Measurements from ENCODE around the gene RNF125. TPM values are rescaled to one million over a fixed set of nuclear protein-coding genes. Genes with fewer than 3 reads are reported as not detected.
A peak's percentile ranks its signal among the peaks of the same experiment; 100 is the strongest.
"Not testable (repeated sequence)": the region's sequence is repeated elsewhere in the genome, so short reads cannot be mapped to it uniquely, and the experiment has no call there.

RNF125 gene
- total RNA-seq, 6 experiments from 2014 or later: 0.12 to 0.66 (median 0.22) TPM

GRCh38 chr18:31996007-31996406, 22.6 kb upstream of the RNF125 start:
- DNase-seq: no peak
- peaks cover 9% of the 10 kb centered on the region for H3K4me1 Mint-ChIP-seq (ENCODE audit: low read depth)
- no peak overlapping the region for H3K27ac Mint-ChIP-seq
- H3K27me3 Mint-ChIP-seq (ENCODE audit: insufficient read depth): peaks cover 16% of the 10 kb centered on the region
- no peak for TF ChIP-seq CTCF (IDR thresholded peaks at IDR 0.05)
- H3K9me3 Mint-ChIP-seq: no peaks in the 10 kb centered on the region
- H3K36me3 Mint-ChIP-seq (ENCODE audit: low read depth): no peaks in the 10 kb centered on the region
- H3K4me3 Mint-ChIP-seq: no peak overlapping the region

- H3K9me3 Mint-ChIP-seq: no peaks in the 10 kb centered on the region
- no peaks in the 10 kb centered on the region for H3K36me3 Mint-ChIP-seq (ENCODE audit: low read depth)
- H3K27ac Mint-ChIP-seq: no peak overlapping the region
- no peak overlapping the region for H3K4me3 Mint-ChIP-seq
- H3K27me3 Mint-ChIP-seq (ENCODE audit: insufficient read depth): peaks cover 25% of the 10 kb centered on the region
- no peak for DNase-seq
- TF ChIP-seq CTCF (IDR thresholded peaks at IDR 0.05): no peak
- H3K4me1 Mint-ChIP-seq (ENCODE audit: low read depth): peaks cover 20% of the 10 kb centered on the region
Measured at GRCh38 chr18:31998880-31999412, 19.7 kb upstream of the RNF125 start.

GRCh38 chr18:32001141-32001540, 17.5 kb upstream of the RNF125 start:
- Mint-ChIP-seq H3K4me3 (peak overlapping the region; percentile 69; the same call in 1 of the 2 replicates), H3K27ac (peak overlapping the region; percentile 22; the same call in 1 of the 2 replicates), H3K4me1 (ENCODE audit: low read depth) (peaks cover 14% of the 10 kb centered on the region), H3K27me3 (ENCODE audit: insufficient read depth) (peaks cover 18% of the 10 kb centered on the region)
- not testable (repeated sequence) for H3K36me3 Mint-ChIP-seq (ENCODE audit: low read depth); DNase-seq; H3K9me3 Mint-ChIP-seq

- not testable (repeated sequence) for H3K36me3 Mint-ChIP-seq (ENCODE audit: low read depth); H3K4me3 Mint-ChIP-seq; H3K9me3 Mint-ChIP-seq; H3K27ac Mint-ChIP-seq; DNase-seq
- peaks cover 14% of the 10 kb centered on the region for H3K4me1 Mint-ChIP-seq (ENCODE audit: low read depth)
- H3K27me3 Mint-ChIP-seq (ENCODE audit: insufficient read depth): peaks cover 15% of the 10 kb centered on the region
Measured at GRCh38 chr18:32003822-32004221, 14.8 kb upstream of the RNF125 start.

GRCh38 chr18:32010124-32010721, 8.4 kb upstream of the RNF125 start:
- H3K4me1 Mint-ChIP-seq (ENCODE audit: low read depth): peaks cover 6% of the 10 kb centered on the region; the same call in 1 of the 2 replicates
- H3K9me3 Mint-ChIP-seq: no peaks in the 10 kb centered on the region
- DNase-seq: no peak
- no peaks in the 10 kb centered on the region for H3K36me3 Mint-ChIP-seq (ENCODE audit: low read depth)
- no peak overlapping the region for H3K4me3 Mint-ChIP-seq
- no peak overlapping the region for H3K27ac Mint-ChIP-seq
- no peak for TF ChIP-seq CTCF (IDR thresholded peaks at IDR 0.05)
- H3K27me3 Mint-ChIP-seq (ENCODE audit: insufficient read depth): peaks cover 2% of the 10 kb centered on the region

- peaks cover 7% of the 10 kb centered on the region for H3K27me3 Mint-ChIP-seq (ENCODE audit: insufficient read depth)
- peaks cover 6% of the 10 kb centered on the region; the same call in 1 of the 2 replicates for H3K4me1 Mint-ChIP-seq (ENCODE audit: low read depth)
- no peaks in the 10 kb centered on the region for H3K9me3 Mint-ChIP-seq
- no peak for DNase-seq
- TF ChIP-seq CTCF (IDR thresholded peaks at IDR 0.05): no peak
- no peak overlapping the region for H3K27ac Mint-ChIP-seq
- H3K36me3 Mint-ChIP-seq (ENCODE audit: low read depth): no peaks in the 10 kb centered on the region
- H3K4me3 Mint-ChIP-seq: no peak overlapping the region
Measured at GRCh38 chr18:32011193-32011592, 7.4 kb upstream of the RNF125 start.
